ENCODE results near the gene GHR.

The GHR gene

GRCh38 chr5:42515504-42515903 is 92.3 kb downstream of the GHR start:
- no peak for FAIRE-seq
- DNase-seq (ENCODE audit: low spot score), result no peak

- FAIRE-seq (no peak), DNase-seq (ENCODE audit: low spot score) (no peak)
Observed at GRCh38 chr5:42516282-42517042, 93.2 kb downstream of the GHR start.

- no peak for FAIRE-seq
- DNase-seq (ENCODE audit: low spot score), result no peak
Observed at GRCh38 chr5:42517164-42517563, 93.9 kb downstream of the GHR start.

GRCh38 chr5:42518595-42519221 is 95.5 kb downstream of the GHR start:
- DNase-seq (ENCODE audit: low spot score) (no peak), FAIRE-seq (no peak)

GRCh38 chr5:42520203-42520602 is 97.0 kb downstream of the GHR start:
- FAIRE-seq, result peak; percentile 37
- DNase-seq (ENCODE audit: low spot score), result no peak

GRCh38 chr5:42520957-42521356 is 97.7 kb downstream of the GHR start:
- DNase-seq (ENCODE audit: low spot score) (no peak), FAIRE-seq (no peak)

- FAIRE-seq, result no peak
Observed at GRCh38 chr5:42521406-42521805, 98.2 kb downstream of the GHR start.

GRCh38 chr5:42522783-42523182 is 99.5 kb downstream of the GHR start:
- FAIRE-seq, result no peak
- DNase-seq (ENCODE audit: low spot score), result no peak

More at GRCh38 chr5:42521406-42521805, 98.2 kb downstream of the GHR start:
- no peak for DNase-seq (ENCODE audit: low spot score)

- DNase-seq (ENCODE audit: low spot score), result no peak
- no peak for FAIRE-seq
Observed at GRCh38 chr5:42526179-42526578, 102.9 kb downstream of the GHR start.

GRCh38 chr5:42531611-42532010 is 108.4 kb downstream of the GHR start:
- DNase-seq (ENCODE audit: low spot score), result no peak
- no peak for FAIRE-seq

- FAIRE-seq (no peak), DNase-seq (ENCODE audit: low spot score) (no peak)
Observed at GRCh38 chr5:42542106-42542505, 118.9 kb downstream of the GHR start.

GRCh38 chr5:42543774-42544173 is 120.5 kb downstream of the GHR start:
- FAIRE-seq (no peak), DNase-seq (ENCODE audit: low spot score) (no peak)

- DNase-seq (ENCODE audit: low spot score) (no peak), FAIRE-seq (no peak)
Observed at GRCh38 chr5:42545038-42545437, 121.8 kb downstream of the GHR start.

- DNase-seq (ENCODE audit: low spot score) (peak; percentile 44), FAIRE-seq (no peak)
Observed at GRCh38 chr5:42547141-42547540, 123.9 kb downstream of the GHR start.

- FAIRE-seq (no peak), DNase-seq (ENCODE audit: low spot score) (no peak)
Observed at GRCh38 chr5:42547894-42548293, 124.7 kb downstream of the GHR start.

- no peak for DNase-seq (ENCODE audit: low spot score)
- FAIRE-seq, result no peak
Observed at GRCh38 chr5:42552597-42552996, 129.4 kb downstream of the GHR start.

- DNase-seq (ENCODE audit: low spot score) (no peak), FAIRE-seq (no peak)
Observed at GRCh38 chr5:42553461-42553860, 130.2 kb downstream of the GHR start.

- no peak for FAIRE-seq
- DNase-seq (ENCODE audit: low spot score), result no peak
Observed at GRCh38 chr5:42555010-42555409, 131.8 kb downstream of the GHR start.

- FAIRE-seq, result no peak
- no peak for DNase-seq (ENCODE audit: low spot score)
Observed at GRCh38 chr5:42555797-42556196, 132.6 kb downstream of the GHR start.

- no peak for DNase-seq (ENCODE audit: low spot score)
- FAIRE-seq, result no peak
Observed at GRCh38 chr5:42557689-42558088, 134.4 kb downstream of the GHR start.

- DNase-seq (ENCODE audit: low spot score), result no peak
- no peak for FAIRE-seq
Observed at GRCh38 chr5:42561656-42562055, 138.4 kb downstream of the GHR start.

- no peak for FAIRE-seq
- DNase-seq (ENCODE audit: low spot score), result no peak
Observed at GRCh38 chr5:42564689-42565356, 141.6 kb downstream of the GHR start.
